WTC11 (cell line): Measurements from ENCODE around the gene DYSF. TPM values are rescaled to one million over a fixed set of nuclear protein-coding genes. Genes with fewer than 3 reads are reported as not detected.

Experiments
- ATAC-seq: fragments of 200-7000 bp; cut with Tn5 transposase; 2 replicates; pipeline ENCODE4 v1.10.0; 2021; ENCODE audit warnings: mild to moderate bottlenecking, moderate library complexity
- CTCF ChIA-PET: fragments of 300-600 bp; sonication (Branson Sonifier 250); formaldehyde crosslinking; loops from one replicate; lab custom pipeline; 2021; ENCODE audit warnings: antibody characterized with exemption; lab: Charles Lee
- POLR2A ChIA-PET: fragments of 350-600 bp; sonication (Branson Sonifier 250); formaldehyde crosslinking; loops from one replicate; lab custom pipeline; 2021; ENCODE audit warnings: antibody characterized with exemption; lab: Charles Lee
- DNase-seq: peaks from one replicate; pipeline ENCODE4 v3.0.0; 2021; ENCODE audit warnings: low spot score
- H3K27ac Mint-ChIP-seq: 2 replicates; pipeline ENCODE4 v1.8.0; 2021; ENCODE audit warnings: mixed read lengths
- H3K27me3 Mint-ChIP-seq: 2 replicates; pipeline ENCODE4 v1.8.0; 2021; ENCODE audit warnings: low read depth, mild to moderate bottlenecking, moderate library complexity, mixed read lengths
- H3K36me3 Mint-ChIP-seq: 2 replicates; pipeline ENCODE4 v1.8.0; 2021; ENCODE audit warnings: mixed read lengths
- H3K4me1 Mint-ChIP-seq: 2 replicates; pipeline ENCODE4 v1.8.0; 2022; ENCODE audit warnings: mixed read lengths
- H3K4me3 Mint-ChIP-seq: 2 replicates; pipeline ENCODE4 v1.8.0; 2021; ENCODE audit warnings: mild to moderate bottlenecking, moderate library complexity, mixed read lengths
- H3K9me3 Mint-ChIP-seq: 2 replicates; pipeline ENCODE4 v1.8.0; 2021; ENCODE audit warnings: mixed read lengths
- FOXK1 ChIP-seq: sonication (generic); formaldehyde crosslinking; IDR thresholded peaks from 2 replicates; pipeline ENCODE4 v1.8.0; 2022; ENCODE audit warnings: mild to moderate bottlenecking, moderate library complexity, missing genetic modification reagents
- HMGA2 ChIP-seq: fragments of 250-450 bp; sonication (Bioruptor Pico); IDR thresholded peaks from 2 replicates; pipeline ENCODE4 v1.4.0; 2021; ENCODE audit warnings: mild to moderate bottlenecking, moderate library complexity
- IRF1 ChIP-seq: sonication (generic); formaldehyde crosslinking; IDR thresholded peaks from 2 replicates; pipeline ENCODE4 v1.8.0; 2023; ENCODE audit warnings: missing genetic modification reagents
- JAZF1 ChIP-seq: fragments of 250-450 bp; sonication (Bioruptor Pico); IDR thresholded peaks from 2 replicates; pipeline ENCODE4 v1.9.0; 2021; ENCODE audit warnings: moderate library complexity, mild to moderate bottlenecking, inconsistent platforms
- MAX ChIP-seq: sonication (generic); formaldehyde crosslinking; IDR thresholded peaks from 2 replicates; pipeline ENCODE4 v1.8.0; 2022; ENCODE audit warnings: mild to moderate bottlenecking, missing genetic modification reagents
- NFE2L1 ChIP-seq: sonication (generic); formaldehyde crosslinking; IDR thresholded peaks from 2 replicates; pipeline ENCODE4 v1.8.1; 2023; ENCODE audit warnings: missing genetic modification reagents
- NR1H2 ChIP-seq: sonication (generic); formaldehyde crosslinking; IDR thresholded peaks from 2 replicates; pipeline ENCODE4 v1.9.0; 2021; ENCODE audit warnings: mild to moderate bottlenecking, moderate library complexity, missing genetic modification reagents
- NR2C2 ChIP-seq: sonication (generic); formaldehyde crosslinking; IDR thresholded peaks from 2 replicates; pipeline ENCODE4 v1.8.0; 2022; ENCODE audit warnings: mild to moderate bottlenecking, missing genetic modification reagents
- NR3C1 ChIP-seq: sonication (generic); formaldehyde crosslinking; conservative IDR thresholded peaks from 2 replicates; pipeline ENCODE4 v1.8.1; 2023; ENCODE audit warnings: low read depth, mild to moderate bottlenecking, missing genetic modification reagents
- OVOL2 ChIP-seq: fragments of 250-450 bp; sonication (Bioruptor Pico); IDR thresholded peaks from 2 replicates; pipeline ENCODE4 v1.9.0; 2021; ENCODE audit warnings: mild to moderate bottlenecking, borderline replicate concordance
- SMAD3 ChIP-seq: sonication (generic); formaldehyde crosslinking; IDR thresholded peaks from 2 replicates; pipeline ENCODE4 v1.8.0; 2022; ENCODE audit warnings: missing genetic modification reagents, mild to moderate bottlenecking, borderline replicate concordance
- SMAD4 ChIP-seq: sonication (generic); formaldehyde crosslinking; IDR thresholded peaks from 2 replicates; pipeline ENCODE4 v1.8.0; 2022; ENCODE audit warnings: mild to moderate bottlenecking, missing genetic modification reagents
- TEAD1 ChIP-seq: sonication (generic); formaldehyde crosslinking; IDR thresholded peaks from 2 replicates; pipeline ENCODE4 v1.8.0; 2022; ENCODE audit warnings: mild to moderate bottlenecking, missing genetic modification reagents
- TEAD4 ChIP-seq: sonication (generic); formaldehyde crosslinking; IDR thresholded peaks from 2 replicates; pipeline ENCODE4 v1.8.0; 2022; ENCODE audit warnings: mild to moderate bottlenecking, missing genetic modification reagents
- ZNF121 ChIP-seq: sonication (generic); formaldehyde crosslinking; IDR thresholded peaks from 2 replicates; pipeline ENCODE4 v1.8.0; 2023; ENCODE audit warnings: missing genetic modification reagents
- ZNF263 ChIP-seq: sonication (generic); formaldehyde crosslinking; IDR thresholded peaks from 2 replicates; pipeline ENCODE4 v1.8.1; 2022; ENCODE audit warnings: low read depth, mild to moderate bottlenecking, moderate library complexity, missing genetic modification reagents
- ZNF396 ChIP-seq: fragments of 250-450 bp; sonication (Bioruptor Pico); IDR thresholded peaks from 2 replicates; pipeline ENCODE4 v1.8.0; 2021; ENCODE audit warnings: mild to moderate bottlenecking, moderate library complexity, borderline replicate concordance
- ZNF423 ChIP-seq: fragments of 250-450 bp; sonication (Bioruptor Pico); IDR thresholded peaks from 2 replicates; pipeline ENCODE4 v2.1.2; 2022; ENCODE audit warnings: mild to moderate bottlenecking, moderate library complexity
- total RNA-seq: library from RNA; stranded (reverse); gene quantifications from 3 replicates; pipeline ENCODE4 v1.2.3, GENCODE V29; 2021
- TF ChIP-seq, protein P1 (sequence below): fragments of 200-600 bp; IDR thresholded peaks from 2 replicates; pipeline ENCODE4 v1.8.0; 2022; ENCODE audit warnings: antibody characterized with exemption
- TF ChIP-seq, protein P2 (sequence below): sonication (generic); formaldehyde crosslinking; IDR thresholded peaks from 2 replicates; pipeline ENCODE4 v1.8.1; 2022; ENCODE audit warnings: mild to moderate bottlenecking, missing genetic modification reagents, moderate library complexity, borderline replicate concordance
- TF ChIP-seq, protein P3 (sequence below): sonication (generic); formaldehyde crosslinking; IDR thresholded peaks from 2 replicates; pipeline ENCODE4 v1.8.1; 2022; ENCODE audit warnings: mild to moderate bottlenecking, moderate library complexity, missing genetic modification reagents
- TF ChIP-seq, protein P4 (sequence below): sonication (generic); formaldehyde crosslinking; IDR thresholded peaks from 2 replicates; pipeline ENCODE4 v1.8.0; 2023; ENCODE audit warnings: mild to moderate bottlenecking, missing genetic modification reagents

Gene DYSF
- total RNA-seq, 1 experiment from 2014 or later, result 14.8 TPM

DNA sequence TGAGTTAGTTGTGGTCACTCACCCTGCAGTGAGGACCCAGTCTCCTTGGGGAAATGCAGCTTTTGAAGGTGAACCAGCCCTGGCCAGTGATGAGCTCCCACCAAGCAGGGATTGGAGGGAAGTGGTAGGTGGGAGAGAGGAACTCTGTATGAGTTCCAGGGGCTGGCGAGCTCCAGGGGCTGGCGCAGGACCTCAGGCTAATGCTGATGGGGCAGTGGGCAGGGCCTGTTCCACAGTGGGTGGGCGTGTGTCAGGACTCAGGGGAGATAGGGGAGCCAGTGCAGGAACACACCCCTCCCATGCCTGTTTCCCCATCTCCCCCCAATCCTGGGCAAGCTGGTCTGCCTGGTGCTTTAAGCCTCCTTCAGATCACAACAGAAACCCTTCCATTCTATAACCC, 208.4 kb downstream of the DYSF start:
- Mint-ChIP-seq H3K27me3 (peaks cover 4% of the 10 kb centered on the region), H3K27ac (no peak overlapping the region), H3K36me3 (peaks cover 20% of the 10 kb centered on the region), H3K9me3 (peaks cover 21% of the 10 kb centered on the region), H3K4me1 (no peaks in the 10 kb centered on the region), H3K4me3 (no peak overlapping the region)
- ChIA-PET POLR2A (no interaction called here), CTCF (interaction anchor here (1.0 to 1.5 kb wide), 3 partner anchors 18 to 131 kb away, joined by 3 to 6 read pairs (median 4); no protein-coding TSS in a partner anchor)
- no peak for DNase-seq
- ATAC-seq, result no peak
- TF ChIP-seq OVOL2 (CRISPR knock-in tag) (no peak), NR2C2 (CRISPR knock-in tag) (no peak), NFE2L1 (CRISPR knock-in tag) (no peak), ZNF396 (no peak), JAZF1 (no peak), ZNF121 (CRISPR knock-in tag) (no peak), IRF1 (no peak), FOXK1 (CRISPR knock-in tag) (no peak), NR3C1 (CRISPR knock-in tag) (no peak), SMAD4 (CRISPR knock-in tag) (no peak), NR1H2 (CRISPR knock-in tag) (no peak), ZNF423 (CRISPR knock-in tag) (no peak)
- TF ChIP-seq, protein P1, sequence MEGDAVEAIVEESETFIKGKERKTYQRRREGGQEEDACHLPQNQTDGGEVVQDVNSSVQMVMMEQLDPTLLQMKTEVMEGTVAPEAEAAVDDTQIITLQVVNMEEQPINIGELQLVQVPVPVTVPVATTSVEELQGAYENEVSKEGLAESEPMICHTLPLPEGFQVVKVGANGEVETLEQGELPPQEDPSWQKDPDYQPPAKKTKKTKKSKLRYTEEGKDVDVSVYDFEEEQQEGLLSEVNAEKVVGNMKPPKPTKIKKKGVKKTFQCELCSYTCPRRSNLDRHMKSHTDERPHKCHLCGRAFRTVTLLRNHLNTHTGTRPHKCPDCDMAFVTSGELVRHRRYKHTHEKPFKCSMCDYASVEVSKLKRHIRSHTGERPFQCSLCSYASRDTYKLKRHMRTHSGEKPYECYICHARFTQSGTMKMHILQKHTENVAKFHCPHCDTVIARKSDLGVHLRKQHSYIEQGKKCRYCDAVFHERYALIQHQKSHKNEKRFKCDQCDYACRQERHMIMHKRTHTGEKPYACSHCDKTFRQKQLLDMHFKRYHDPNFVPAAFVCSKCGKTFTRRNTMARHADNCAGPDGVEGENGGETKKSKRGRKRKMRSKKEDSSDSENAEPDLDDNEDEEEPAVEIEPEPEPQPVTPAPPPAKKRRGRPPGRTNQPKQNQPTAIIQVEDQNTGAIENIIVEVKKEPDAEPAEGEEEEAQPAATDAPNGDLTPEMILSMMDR, result no peak
- TF ChIP-seq, protein P2, sequence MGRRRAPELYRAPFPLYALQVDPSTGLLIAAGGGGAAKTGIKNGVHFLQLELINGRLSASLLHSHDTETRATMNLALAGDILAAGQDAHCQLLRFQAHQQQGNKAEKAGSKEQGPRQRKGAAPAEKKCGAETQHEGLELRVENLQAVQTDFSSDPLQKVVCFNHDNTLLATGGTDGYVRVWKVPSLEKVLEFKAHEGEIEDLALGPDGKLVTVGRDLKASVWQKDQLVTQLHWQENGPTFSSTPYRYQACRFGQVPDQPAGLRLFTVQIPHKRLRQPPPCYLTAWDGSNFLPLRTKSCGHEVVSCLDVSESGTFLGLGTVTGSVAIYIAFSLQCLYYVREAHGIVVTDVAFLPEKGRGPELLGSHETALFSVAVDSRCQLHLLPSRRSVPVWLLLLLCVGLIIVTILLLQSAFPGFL (CRISPR knock-in tag), result no peak
- TF ChIP-seq, protein P3, sequence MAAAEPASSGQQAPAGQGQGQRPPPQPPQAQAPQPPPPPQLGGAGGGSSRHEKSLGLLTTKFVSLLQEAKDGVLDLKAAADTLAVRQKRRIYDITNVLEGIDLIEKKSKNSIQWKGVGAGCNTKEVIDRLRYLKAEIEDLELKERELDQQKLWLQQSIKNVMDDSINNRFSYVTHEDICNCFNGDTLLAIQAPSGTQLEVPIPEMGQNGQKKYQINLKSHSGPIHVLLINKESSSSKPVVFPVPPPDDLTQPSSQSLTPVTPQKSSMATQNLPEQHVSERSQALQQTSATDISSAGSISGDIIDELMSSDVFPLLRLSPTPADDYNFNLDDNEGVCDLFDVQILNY, result no peak

- Mint-ChIP-seq H3K4me3 (no peak overlapping the region), H3K27me3 (peaks cover 4% of the 10 kb centered on the region), H3K27ac (no peak overlapping the region), H3K36me3 (peaks cover 14% of the 10 kb centered on the region), H3K4me1 (no peaks in the 10 kb centered on the region), H3K9me3 (peaks cover 13% of the 10 kb centered on the region)
- ATAC-seq (no peak), DNase-seq (no peak)
- CTCF ChIA-PET, result no interaction called here
- POLR2A ChIA-PET, result no interaction called here
- no peak for TF ChIP-seq ZNF423 (CRISPR knock-in tag)
- TF ChIP-seq, protein P3, result no peak
- no peak for TF ChIP-seq ZNF396
- TF ChIP-seq ZNF263, result no peak
- no peak for TF ChIP-seq SMAD3 (CRISPR knock-in tag)
- TF ChIP-seq NR1H2 (CRISPR knock-in tag), result no peak
- TF ChIP-seq, protein P1, result no peak
- TF ChIP-seq TEAD1, result no peak
- TF ChIP-seq, protein P4, sequence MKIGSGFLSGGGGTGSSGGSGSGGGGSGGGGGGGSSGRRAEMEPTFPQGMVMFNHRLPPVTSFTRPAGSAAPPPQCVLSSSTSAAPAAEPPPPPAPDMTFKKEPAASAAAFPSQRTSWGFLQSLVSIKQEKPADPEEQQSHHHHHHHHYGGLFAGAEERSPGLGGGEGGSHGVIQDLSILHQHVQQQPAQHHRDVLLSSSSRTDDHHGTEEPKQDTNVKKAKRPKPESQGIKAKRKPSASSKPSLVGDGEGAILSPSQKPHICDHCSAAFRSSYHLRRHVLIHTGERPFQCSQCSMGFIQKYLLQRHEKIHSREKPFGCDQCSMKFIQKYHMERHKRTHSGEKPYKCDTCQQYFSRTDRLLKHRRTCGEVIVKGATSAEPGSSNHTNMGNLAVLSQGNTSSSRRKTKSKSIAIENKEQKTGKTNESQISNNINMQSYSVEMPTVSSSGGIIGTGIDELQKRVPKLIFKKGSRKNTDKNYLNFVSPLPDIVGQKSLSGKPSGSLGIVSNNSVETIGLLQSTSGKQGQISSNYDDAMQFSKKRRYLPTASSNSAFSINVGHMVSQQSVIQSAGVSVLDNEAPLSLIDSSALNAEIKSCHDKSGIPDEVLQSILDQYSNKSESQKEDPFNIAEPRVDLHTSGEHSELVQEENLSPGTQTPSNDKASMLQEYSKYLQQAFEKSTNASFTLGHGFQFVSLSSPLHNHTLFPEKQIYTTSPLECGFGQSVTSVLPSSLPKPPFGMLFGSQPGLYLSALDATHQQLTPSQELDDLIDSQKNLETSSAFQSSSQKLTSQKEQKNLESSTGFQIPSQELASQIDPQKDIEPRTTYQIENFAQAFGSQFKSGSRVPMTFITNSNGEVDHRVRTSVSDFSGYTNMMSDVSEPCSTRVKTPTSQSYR (CRISPR knock-in tag), result no peak
- no peak for TF ChIP-seq MAX
- TF ChIP-seq TEAD4, result no peak
- TF ChIP-seq HMGA2 (CRISPR knock-in tag), result no peak
Measured at GRCh38 chr2:71662665-71663394, 209.5 kb downstream of the DYSF start.
